ENCODE data around the gene SLIT3.

The SLIT3 gene

DNA sequence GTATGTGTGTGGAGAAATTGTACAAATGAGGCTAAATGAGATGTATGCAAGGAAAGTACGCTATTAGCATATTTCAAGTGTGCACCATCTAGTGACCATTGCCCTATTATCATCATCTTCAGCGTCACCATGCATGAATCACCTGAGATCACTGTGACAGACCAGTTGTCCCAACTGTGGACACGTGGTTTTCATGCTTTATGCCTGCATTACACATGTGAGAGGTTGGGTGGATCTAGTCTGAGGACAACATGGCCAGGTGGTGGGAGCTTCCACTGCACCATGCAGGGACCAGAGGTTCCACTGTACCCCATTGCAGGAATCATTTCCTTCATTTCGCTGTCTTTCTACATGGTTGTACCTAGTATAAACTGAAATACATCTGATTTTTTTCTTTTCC lies 329.8 kb downstream of the SLIT3 start:
- no peak overlapping the region for H3K4me2 ChIP-seq
- no peak overlapping the region for H3K27ac ChIP-seq
- no peak overlapping the region for H3K4me3 ChIP-seq (IDR thresholded peaks at IDR 0.05; ENCODE audit: insufficient read depth, low read depth, low read length)
- H4K20me1 ChIP-seq (ENCODE audit: insufficient read depth), result no peaks in the 10 kb centered on the region
- H3K4me1 ChIP-seq (ENCODE audit: low read depth, poor library complexity, severe bottlenecking), result no peaks in the 10 kb centered on the region
- H3K9ac ChIP-seq, result no peak overlapping the region
- TF ChIP-seq, protein P1, sequence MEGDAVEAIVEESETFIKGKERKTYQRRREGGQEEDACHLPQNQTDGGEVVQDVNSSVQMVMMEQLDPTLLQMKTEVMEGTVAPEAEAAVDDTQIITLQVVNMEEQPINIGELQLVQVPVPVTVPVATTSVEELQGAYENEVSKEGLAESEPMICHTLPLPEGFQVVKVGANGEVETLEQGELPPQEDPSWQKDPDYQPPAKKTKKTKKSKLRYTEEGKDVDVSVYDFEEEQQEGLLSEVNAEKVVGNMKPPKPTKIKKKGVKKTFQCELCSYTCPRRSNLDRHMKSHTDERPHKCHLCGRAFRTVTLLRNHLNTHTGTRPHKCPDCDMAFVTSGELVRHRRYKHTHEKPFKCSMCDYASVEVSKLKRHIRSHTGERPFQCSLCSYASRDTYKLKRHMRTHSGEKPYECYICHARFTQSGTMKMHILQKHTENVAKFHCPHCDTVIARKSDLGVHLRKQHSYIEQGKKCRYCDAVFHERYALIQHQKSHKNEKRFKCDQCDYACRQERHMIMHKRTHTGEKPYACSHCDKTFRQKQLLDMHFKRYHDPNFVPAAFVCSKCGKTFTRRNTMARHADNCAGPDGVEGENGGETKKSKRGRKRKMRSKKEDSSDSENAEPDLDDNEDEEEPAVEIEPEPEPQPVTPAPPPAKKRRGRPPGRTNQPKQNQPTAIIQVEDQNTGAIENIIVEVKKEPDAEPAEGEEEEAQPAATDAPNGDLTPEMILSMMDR (conservative IDR thresholded peaks at IDR 0.05; ENCODE audit: low read depth, low read length), result no peak
- H3K79me2 ChIP-seq (ENCODE audit: insufficient read depth, low read depth), result no peaks in the 10 kb centered on the region
- H3K36me3 ChIP-seq (ENCODE audit: insufficient read depth), result no peaks in the 10 kb centered on the region
- no peaks in the 10 kb centered on the region for H3K27me3 ChIP-seq (ENCODE audit: insufficient read depth, low read depth)
- H2AFZ ChIP-seq (ENCODE audit: low read depth), result no peak overlapping the region

DNA sequence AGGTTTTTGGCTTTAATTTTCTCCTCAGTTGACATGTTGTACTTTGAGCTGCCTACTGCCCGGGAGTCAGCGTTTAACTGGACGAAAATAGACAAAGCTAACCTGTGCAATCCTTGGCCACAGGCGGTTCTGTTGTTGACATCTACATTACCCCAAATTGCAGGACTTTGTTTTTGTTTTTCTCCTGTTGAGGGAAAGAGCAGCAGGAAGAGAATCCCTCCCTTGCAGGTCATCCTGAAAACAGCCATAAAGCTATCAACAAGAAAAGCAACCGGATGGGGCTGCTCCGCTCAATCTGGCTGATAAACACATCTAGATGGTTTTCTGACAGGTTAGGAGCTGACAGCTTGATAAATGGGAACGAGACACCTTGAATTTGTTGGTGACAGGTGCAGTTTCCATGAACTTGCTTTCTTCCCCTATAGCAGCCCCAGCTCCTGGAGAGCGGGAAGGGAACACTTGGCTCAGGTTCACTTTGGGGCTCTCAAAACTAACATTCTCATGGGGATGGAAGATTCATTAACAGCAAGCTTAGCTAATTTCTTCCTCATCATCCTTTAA lies 331.5 kb downstream of the SLIT3 start:
- TF ChIP-seq, protein P1 (conservative IDR thresholded peaks at IDR 0.05; ENCODE audit: low read depth, low read length), result no peak
- Histone ChIP-seq H3K4me2 (no peak overlapping the region), H3K27ac (no peak overlapping the region), H4K20me1 (ENCODE audit: insufficient read depth) (no peaks in the 10 kb centered on the region), H3K4me1 (ENCODE audit: low read depth, poor library complexity, severe bottlenecking) (no peaks in the 10 kb centered on the region), H3K36me3 (ENCODE audit: insufficient read depth) (no peaks in the 10 kb centered on the region), H3K4me3 (IDR thresholded peaks at IDR 0.05; ENCODE audit: insufficient read depth, low read depth, low read length) (no peak overlapping the region), H3K79me2 (ENCODE audit: insufficient read depth, low read depth) (no peaks in the 10 kb centered on the region), H3K9ac (no peak overlapping the region), H3K27me3 (ENCODE audit: insufficient read depth, low read depth) (no peaks in the 10 kb centered on the region), H2AFZ (ENCODE audit: low read depth) (no peak overlapping the region)

DNA sequence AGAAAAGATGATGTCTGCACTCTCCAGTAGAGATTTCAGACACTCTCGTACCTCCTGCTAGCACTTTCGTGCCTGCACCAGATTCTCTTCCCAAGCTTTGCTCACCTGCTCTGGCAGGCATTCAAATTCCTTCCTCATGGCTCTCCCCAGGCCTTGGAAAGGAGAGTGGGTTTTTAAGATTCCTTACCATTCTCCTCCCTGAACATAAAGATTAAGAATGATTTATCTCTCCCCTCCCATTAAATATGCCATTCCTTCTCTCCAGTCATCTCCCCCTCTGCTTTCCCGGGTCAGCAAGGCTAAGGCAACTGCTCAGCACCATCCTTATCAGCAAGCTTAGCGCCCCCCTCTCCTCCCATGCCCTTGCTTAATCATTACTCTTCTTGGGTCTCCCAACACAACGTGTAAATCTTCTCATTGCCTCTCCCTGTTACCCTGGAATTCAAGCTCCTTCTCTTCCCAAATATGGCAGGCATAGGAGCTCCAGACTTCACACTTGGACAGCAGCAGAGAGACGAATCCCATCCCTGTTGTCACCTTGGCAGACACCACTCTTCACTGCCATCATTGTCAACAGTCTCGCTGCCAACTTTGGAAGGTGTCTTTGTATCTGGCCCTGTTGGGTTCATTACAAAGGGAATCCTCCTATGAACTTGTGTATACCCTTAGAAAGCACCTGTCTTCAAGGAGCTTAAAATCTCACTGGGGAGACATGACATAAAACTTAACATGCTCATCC lies 332.9 kb downstream of the SLIT3 start:
- Histone ChIP-seq H3K9ac (no peak overlapping the region), H3K27ac (no peak overlapping the region), H3K4me3 (IDR thresholded peaks at IDR 0.05; ENCODE audit: insufficient read depth, low read depth, low read length) (no peak overlapping the region), H2AFZ (ENCODE audit: low read depth) (no peak overlapping the region), H3K4me2 (no peak overlapping the region), H3K4me1 (ENCODE audit: low read depth, poor library complexity, severe bottlenecking) (no peaks in the 10 kb centered on the region), H4K20me1 (ENCODE audit: insufficient read depth) (no peaks in the 10 kb centered on the region), H3K36me3 (ENCODE audit: insufficient read depth) (no peaks in the 10 kb centered on the region), H3K27me3 (ENCODE audit: insufficient read depth, low read depth) (no peaks in the 10 kb centered on the region), H3K79me2 (ENCODE audit: insufficient read depth, low read depth) (no peaks in the 10 kb centered on the region)
- TF ChIP-seq, protein P1 (conservative IDR thresholded peaks at IDR 0.05; ENCODE audit: low read depth, low read length), result no peak

DNA sequence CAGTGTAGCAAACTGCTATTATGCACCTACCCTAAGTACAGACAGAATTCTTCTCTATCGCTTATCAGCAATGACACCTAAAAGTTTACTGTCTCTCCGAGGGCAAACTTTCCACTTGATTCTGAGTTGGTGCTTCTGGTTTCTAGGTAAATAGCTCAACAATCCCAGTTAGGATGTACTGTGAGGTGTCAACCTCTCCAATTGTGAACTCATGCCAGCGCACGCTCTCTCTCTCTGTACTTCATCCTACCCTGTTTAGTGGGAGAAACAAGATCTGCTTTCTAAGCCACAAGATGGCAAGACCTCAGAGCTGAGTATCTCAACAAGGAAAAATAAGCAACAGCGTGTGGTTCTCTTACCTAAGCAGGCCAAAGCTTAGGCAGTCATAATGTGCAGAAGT lies 335.3 kb downstream of the SLIT3 start:
- H3K4me1 ChIP-seq (ENCODE audit: low read depth, poor library complexity, severe bottlenecking), result no peaks in the 10 kb centered on the region
- no peak overlapping the region for H2AFZ ChIP-seq (ENCODE audit: low read depth)
- TF ChIP-seq, protein P1 (conservative IDR thresholded peaks at IDR 0.05; ENCODE audit: low read depth, low read length), result no peak
- H4K20me1 ChIP-seq (ENCODE audit: insufficient read depth), result no peaks in the 10 kb centered on the region
- H3K36me3 ChIP-seq (ENCODE audit: insufficient read depth), result no peaks in the 10 kb centered on the region
- H3K27ac ChIP-seq, result no peak overlapping the region
- H3K27me3 ChIP-seq (ENCODE audit: insufficient read depth, low read depth), result no peaks in the 10 kb centered on the region
- H3K4me3 ChIP-seq (IDR thresholded peaks at IDR 0.05; ENCODE audit: insufficient read depth, low read depth, low read length), result no peak overlapping the region
- H3K9ac ChIP-seq, result no peak overlapping the region
- H3K4me2 ChIP-seq, result no peak overlapping the region
- no peaks in the 10 kb centered on the region for H3K79me2 ChIP-seq (ENCODE audit: insufficient read depth, low read depth)
